Measurements from ENCODE around the gene C6.

DNA sequence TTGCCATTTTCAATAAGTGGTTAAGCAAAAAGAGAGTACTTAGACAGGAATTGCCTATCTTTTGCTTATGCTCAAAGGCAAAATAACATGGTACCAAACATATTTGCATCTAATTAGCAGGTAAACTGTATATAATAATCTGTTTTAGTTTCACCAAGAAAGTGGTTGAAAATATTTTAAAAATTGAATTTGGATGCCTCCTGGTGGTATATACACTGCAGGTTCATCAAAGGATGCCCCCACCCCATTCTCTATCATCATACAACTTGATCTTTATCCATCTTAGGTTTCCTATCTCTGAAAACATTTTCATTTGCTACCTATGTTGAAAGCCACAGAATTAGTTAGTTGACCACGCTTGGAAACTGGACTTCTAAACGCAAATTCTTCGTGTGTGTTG lies 95.2 kb downstream of the C6 start:
- TF ChIP-seq ATF3 (IDR thresholded peaks at IDR 0.05) (no peak), CTCF (IDR thresholded peaks at IDR 0.05; ENCODE audit: low read depth, low read length, missing input control) (peak; percentile 34), SP1 (IDR thresholded peaks at IDR 0.05) (no peak), HNF4A (conservative IDR thresholded peaks at IDR 0.05) (no peak), JUND (IDR thresholded peaks at IDR 0.05) (no peak), RXRA (IDR thresholded peaks at IDR 0.05) (no peak), EGR1 (IDR thresholded peaks at IDR 0.05; ENCODE audit: low read depth in 2 of 2) (no peak), TAF1 (conservative IDR thresholded peaks at IDR 0.05) (no peak), YY1 (IDR thresholded peaks at IDR 0.05) (no peak), FOXA1 (IDR thresholded peaks at IDR 0.05) (no peak), GABPA (IDR thresholded peaks at IDR 0.05 in 1 of 2, conservative IDR thresholded peaks at IDR 0.05 in 1 of 2) (no peak)
- TF ChIP-seq, protein P1, sequence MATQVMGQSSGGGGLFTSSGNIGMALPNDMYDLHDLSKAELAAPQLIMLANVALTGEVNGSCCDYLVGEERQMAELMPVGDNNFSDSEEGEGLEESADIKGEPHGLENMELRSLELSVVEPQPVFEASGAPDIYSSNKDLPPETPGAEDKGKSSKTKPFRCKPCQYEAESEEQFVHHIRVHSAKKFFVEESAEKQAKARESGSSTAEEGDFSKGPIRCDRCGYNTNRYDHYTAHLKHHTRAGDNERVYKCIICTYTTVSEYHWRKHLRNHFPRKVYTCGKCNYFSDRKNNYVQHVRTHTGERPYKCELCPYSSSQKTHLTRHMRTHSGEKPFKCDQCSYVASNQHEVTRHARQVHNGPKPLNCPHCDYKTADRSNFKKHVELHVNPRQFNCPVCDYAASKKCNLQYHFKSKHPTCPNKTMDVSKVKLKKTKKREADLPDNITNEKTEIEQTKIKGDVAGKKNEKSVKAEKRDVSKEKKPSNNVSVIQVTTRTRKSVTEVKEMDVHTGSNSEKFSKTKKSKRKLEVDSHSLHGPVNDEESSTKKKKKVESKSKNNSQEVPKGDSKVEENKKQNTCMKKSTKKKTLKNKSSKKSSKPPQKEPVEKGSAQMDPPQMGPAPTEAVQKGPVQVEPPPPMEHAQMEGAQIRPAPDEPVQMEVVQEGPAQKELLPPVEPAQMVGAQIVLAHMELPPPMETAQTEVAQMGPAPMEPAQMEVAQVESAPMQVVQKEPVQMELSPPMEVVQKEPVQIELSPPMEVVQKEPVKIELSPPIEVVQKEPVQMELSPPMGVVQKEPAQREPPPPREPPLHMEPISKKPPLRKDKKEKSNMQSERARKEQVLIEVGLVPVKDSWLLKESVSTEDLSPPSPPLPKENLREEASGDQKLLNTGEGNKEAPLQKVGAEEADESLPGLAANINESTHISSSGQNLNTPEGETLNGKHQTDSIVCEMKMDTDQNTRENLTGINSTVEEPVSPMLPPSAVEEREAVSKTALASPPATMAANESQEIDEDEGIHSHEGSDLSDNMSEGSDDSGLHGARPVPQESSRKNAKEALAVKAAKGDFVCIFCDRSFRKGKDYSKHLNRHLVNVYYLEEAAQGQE (IDR thresholded peaks at IDR 0.05): no peak
- TF ChIP-seq, protein P2, sequence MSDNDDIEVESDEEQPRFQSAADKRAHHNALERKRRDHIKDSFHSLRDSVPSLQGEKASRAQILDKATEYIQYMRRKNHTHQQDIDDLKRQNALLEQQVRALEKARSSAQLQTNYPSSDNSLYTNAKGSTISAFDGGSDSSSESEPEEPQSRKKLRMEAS (IDR thresholded peaks at IDR 0.05): no peak
